NCI-H526 treated with DMSO at 0.1 percent for 48 hours (cell line): ENCODE measurements around the gene SLC49A3.
"Not testable (repeated sequence)": the region's sequence is repeated elsewhere in the genome, so short reads cannot be mapped to it uniquely, and the experiment has no call there.

Experiments used
- DNase-seq: peaks from one replicate; lab custom pipeline; 2025; lab: John Stamatoyannopoulos, UW

Gene SLC49A3

GRCh38 chr4:702618-703048, 13.7 kb upstream of the SLC49A3 start:
- no peak for DNase-seq

- DNase-seq, result no peak
Measured at GRCh38 chr4:700587-701264, 11.8 kb upstream of the SLC49A3 start.

DNA sequence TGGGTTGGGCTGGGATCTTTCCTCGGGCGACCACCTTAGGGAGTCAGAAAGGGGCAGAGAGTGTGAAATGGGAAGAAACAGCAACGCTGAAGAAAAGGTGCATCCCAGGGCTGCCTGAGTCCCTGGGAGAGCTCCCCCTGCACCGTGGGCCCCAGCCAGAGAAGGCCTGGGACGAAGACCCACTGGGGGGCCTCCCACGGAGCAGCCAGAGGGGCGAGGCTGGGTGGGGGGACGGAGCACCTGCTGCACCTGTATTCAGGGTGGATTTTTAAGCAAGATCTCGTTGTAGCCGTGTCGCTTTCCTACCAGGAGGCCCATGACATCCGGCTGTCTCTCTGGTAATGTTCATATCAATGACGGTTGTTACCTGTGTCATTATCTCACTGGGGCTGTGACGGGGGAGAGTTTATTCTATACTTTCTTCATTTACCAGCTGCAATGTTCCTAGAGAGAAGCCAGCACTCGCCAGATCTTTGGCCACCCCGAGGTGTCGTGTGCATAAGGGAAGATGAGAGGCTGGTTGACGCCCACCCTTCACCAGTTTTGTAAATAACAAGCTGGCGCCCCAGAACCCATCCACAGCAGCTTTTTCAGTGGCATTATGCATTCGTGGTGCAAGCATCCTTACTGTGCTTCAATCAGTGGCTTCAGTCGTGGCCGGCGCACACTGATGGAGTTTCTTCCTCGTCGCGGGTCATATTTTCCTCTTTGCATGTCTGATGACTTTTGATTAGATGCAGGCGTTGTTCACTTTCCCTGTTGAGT, 11.0 kb upstream of the SLC49A3 start:
- DNase-seq, result peak; percentile 31

DNA sequence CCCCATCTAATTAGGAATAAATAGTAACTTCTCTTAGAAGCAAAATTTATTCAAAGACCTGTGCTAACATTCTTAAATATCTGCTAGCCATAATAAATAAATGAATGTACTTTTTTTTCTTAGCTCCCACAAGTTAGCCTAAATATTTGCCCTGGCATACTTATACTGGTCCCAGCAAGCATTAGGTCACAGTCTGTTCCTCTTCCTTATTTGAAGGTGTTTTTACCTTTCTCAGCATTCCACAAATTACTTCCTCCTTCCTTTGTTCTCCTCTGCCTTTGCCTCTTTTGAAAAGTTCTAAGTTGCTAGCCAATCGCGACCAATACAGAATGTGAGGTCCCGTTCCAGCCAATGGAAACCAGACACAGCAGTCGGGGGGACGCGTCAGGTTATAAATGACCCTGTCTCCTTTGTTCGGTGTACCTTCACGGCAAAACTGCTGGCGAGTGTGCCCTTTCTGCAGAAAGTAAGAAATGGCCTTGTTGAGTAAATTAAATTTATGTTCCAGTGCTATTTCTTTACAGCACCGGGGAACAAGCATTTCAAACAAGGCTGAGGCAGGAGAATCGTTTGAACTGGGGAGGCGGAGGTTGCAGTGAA, 5.5 kb upstream of the SLC49A3 start:
- DNase-seq, result not testable (repeated sequence)

GRCh38 chr4:692771-693554, 4.0 kb upstream of the SLC49A3 start:
- no peak for DNase-seq

GRCh38 chr4:689723-690122, 772 bp upstream of the SLC49A3 start:
- DNase-seq, result no peak

DNA sequence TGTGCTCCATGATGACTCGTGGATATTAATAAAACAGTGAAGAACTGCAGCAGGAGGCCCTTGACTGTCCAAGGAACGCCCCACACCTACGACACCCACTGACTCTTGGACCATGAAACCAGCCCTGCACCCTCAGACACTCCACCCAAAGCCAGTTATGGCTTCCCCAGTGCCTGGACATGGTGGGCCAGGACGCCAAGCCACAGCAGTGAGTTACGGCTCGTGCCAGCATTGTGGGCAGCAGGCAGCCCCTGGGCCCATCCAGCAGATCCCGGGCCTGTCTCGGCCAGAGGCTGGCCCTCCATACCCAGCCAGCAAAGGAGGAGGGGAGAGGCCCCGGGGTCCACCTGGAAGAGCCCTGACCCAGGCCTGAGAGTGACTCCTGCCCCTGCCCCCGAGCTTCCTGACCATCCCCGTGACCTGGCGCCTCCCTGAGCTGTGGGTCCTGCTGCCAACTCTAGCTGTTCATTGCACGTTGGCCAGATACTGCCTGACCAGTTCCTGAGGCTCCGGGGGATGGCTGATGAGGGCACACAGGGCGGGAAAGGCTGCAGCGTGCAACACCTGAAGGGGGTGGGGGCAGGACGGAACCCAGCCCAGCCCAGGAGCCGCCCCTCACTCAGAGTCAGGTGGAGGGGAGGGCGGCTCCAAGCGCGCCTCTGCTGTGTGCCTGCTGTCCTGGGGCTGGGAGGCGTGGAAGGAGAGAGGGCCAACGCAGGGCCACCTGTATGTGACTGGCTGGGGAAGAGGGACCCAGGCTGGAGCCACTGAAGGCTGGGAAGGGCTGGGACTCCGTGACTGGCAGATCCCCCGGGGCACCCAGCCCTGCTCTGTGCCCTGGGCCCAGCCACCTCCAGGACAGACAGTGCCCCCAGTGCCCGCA, 739 bp downstream of the SLC49A3 start:
- DNase-seq, result no peak

- no peak for DNase-seq
Measured at GRCh38 chr4:687048-687970, 1.6 kb downstream of the SLC49A3 start.

GRCh38 chr4:686413-687040, 2.4 kb downstream of the SLC49A3 start:
- DNase-seq, result no peak

GRCh38 chr4:685679-686412, 3.1 kb downstream of the SLC49A3 start:
- no peak for DNase-seq

DNA sequence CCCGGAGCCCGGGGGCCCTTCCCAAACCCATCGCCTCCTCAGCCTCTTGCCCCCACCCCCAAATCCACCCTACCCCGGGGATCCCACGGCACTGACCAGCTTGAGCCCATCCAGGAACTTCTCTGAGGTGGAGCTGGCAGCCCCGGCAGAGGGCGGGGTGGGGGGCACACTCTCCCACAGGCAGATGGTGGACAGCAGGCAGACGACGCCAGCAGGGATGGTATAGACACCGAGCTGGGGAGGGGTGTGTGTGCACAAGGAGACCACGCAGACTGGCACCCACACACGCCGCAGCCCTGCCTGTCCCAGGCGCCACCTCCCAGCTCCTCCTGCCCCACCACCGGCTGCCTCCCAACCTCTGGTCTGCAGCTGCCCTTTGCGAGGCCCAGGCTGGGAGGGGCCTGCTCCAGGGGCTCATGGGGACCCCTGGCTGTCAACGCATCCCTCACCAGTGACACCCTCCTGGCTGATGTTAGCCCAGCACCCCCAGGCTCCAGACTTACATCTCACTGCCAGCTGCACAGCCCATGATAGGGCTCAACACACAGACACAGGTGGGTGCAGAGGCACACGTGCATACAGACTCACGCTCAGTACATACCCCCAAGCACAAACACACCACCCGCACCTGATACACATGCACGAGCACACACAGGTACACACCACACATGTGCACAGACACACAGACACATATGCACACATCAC, 4.2 kb downstream of the SLC49A3 start:
- DNase-seq, result no peak

GRCh38 chr4:683982-684622, 4.8 kb downstream of the SLC49A3 start:
- DNase-seq, result peak; percentile 40

GRCh38 chr4:683247-683897, 5.6 kb downstream of the SLC49A3 start:
- no peak for DNase-seq

GRCh38 chr4:682490-683172, 6.3 kb downstream of the SLC49A3 start:
- DNase-seq, result no peak

DNA sequence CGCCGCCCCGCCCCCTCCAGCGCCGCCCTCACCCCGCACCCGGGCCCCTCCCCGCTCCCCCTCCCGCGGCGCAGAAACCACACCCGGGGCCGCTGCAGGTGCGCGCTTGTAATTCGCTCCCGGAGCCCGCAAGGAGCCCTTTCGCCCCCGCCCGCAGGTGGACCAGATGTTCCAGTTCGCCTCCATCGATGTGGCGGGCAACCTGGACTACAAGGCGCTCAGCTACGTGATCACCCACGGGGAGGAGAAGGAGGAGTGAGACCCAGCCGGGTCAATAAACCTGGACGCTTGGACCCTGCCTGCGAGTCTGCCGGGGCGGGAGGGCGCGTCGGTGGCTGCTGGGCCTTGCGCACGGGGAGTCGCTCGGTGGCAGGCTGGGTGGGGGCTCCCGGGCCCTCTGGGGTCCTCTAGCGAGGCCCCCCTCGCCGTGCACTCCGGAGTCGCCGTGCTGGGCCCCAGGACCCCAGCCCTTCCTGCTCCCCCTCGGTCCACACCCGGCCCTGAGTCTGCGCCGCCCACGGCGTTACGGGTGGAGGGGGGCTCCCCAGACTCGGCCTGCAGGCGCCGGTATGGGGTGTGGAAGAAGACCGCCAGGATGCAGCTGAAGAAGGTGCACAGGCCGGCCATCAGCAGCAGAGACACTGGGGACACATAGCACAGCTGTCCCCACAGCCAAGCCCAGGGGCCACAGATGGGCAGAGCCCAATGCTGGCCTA, 7.1 kb downstream of the SLC49A3 start:
- peak; percentile 36 for DNase-seq
